Immature natural killer cell (primary cell): ENCODE measurements around the gene TSSC4. TPM values are rescaled to one million over a fixed set of nuclear protein-coding genes. Genes with fewer than 3 reads are reported as not detected.
A peak's percentile ranks its signal among the peaks of the same experiment; 100 is the strongest.

Experiments
- DNase-seq, 3 donors: peaks; one replicate each; pipeline ENCODE4 v3.0.0; 2022; ENCODE audit warnings: mixed read lengths in 1 of 3
- H3K27ac Mint-ChIP-seq, 6 donors: one replicate each; pipeline ENCODE4 v1.8.0; 2020; ENCODE audit warnings: mixed read lengths in 6 of 6, mild to moderate bottlenecking in 5 of 6, inconsistent platforms in 4 of 6, moderate library complexity in 3 of 6
- H3K27me3 Mint-ChIP-seq, 3 donors: one replicate each; pipeline ENCODE4 v1.8.0; 2020 to 2021; ENCODE audit warnings: low read depth in 3 of 3, mild to moderate bottlenecking in 3 of 3, mixed read lengths in 3 of 3, moderate library complexity in 3 of 3, inconsistent platforms in 1 of 3
- H3K36me3 Mint-ChIP-seq, 3 donors: one replicate each; pipeline ENCODE4 v1.8.0; 2020; ENCODE audit warnings: mixed read lengths in 3 of 3, inconsistent platforms in 2 of 3, mild to moderate bottlenecking in 2 of 3
- H3K4me1 Mint-ChIP-seq, 2 donors: one replicate each; pipeline ENCODE4 v1.8.0; 2020; ENCODE audit warnings: inconsistent platforms in 2 of 2, mild to moderate bottlenecking in 2 of 2, mixed read lengths in 2 of 2, moderate library complexity in 1 of 2
- H3K4me3 Mint-ChIP-seq, 5 donors: one replicate each; pipeline ENCODE4 v1.8.0; 2020; ENCODE audit warnings: mild to moderate bottlenecking in 5 of 5, mixed read lengths in 5 of 5, inconsistent platforms in 3 of 5, moderate library complexity in 3 of 5
- H3K9me3 Mint-ChIP-seq, 6 donors: one replicate each; pipeline ENCODE4 v1.8.0; 2020; ENCODE audit warnings: mild to moderate bottlenecking in 6 of 6, mixed read lengths in 6 of 6, inconsistent platforms in 4 of 6, moderate library complexity in 3 of 6
- polyA plus RNA-seq, 3 donors: library from polyadenylated mRNA; unstranded; fragments of 300-500 nt; fragmentation: Illumina TruSeq; gene quantifications; one replicate each; pipeline ENCODE4 v1.2.3, GENCODE V29; 2021

The TSSC4 gene
- polyA plus RNA-seq, 3 donors from 2014 or later: 87.7 to 111 (median 108) TPM

DNA sequence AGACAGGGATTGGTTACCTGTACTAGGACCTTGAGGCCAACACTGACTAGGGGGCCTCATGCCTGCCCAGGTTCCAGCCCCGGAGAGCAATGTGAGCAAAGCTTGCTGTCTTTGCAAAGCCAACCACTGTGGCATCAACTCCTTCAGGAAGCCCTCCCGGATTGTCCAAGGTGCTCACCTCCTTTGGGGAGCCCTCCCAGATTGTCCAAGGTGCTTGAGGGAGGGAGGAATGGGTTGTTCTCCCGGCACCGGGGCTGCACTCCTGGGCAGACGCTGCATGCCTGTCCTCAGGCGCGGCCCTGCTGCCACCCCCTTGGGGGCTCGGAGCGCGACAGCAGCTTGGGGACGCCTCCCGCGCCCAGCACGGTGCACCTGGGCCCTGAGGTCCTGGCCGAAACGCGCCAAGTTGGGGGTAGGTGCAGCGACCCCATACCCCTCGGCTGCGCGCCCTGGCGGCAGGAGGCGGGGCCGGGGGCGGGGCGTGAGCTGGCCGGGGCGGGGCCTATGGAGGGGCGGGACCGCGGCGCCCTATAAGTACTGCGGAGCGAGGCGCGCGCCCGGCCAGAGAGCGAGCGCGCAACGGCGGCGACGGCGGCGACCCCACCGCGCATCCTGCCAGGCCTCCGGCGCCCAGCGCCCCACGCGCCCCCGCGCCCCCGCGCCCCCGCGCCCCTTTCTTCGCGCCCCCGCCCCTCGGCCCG is 23.6 kb upstream of the TSSC4 start, which contains the start of gene CD81:
CD81 (plus strand) TSS at position 560 of the 701 bp plus-strand sequence. CDS start 240 bp downstream, outside the sequence.
- peak; percentile 54 to 70 (median 68) for DNase-seq
- Mint-ChIP-seq H3K27me3 (peaks cover 5 to 16% (median 11%) of the 10 kb centered on the region in 3 donors), H3K4me1 (peaks cover 30 to 40% of the 10 kb centered on the region in 2 donors), H3K27ac (peak within 1 kb of the TSS; percentile 70 to 93 (median 84)), H3K36me3 (no peaks in the 10 kb centered on the region), H3K4me3 (peak within 1 kb of the TSS; percentile 81 to 85 (median 85)), H3K9me3 (no peaks in the 10 kb centered on the region)

GRCh38 chr11:2377511-2378443 is 22.8 kb upstream of the TSSC4 start:
- Mint-ChIP-seq H3K27ac (peak overlapping the region; percentile 70 to 93 (median 84)), H3K4me3 (peak overlapping the region; percentile 81 to 85 (median 85)), H3K9me3 (no peaks in the 10 kb centered on the region), H3K27me3 (peaks cover 5 to 16% (median 11%) of the 10 kb centered on the region in 3 donors), H3K36me3 (no peaks in the 10 kb centered on the region), H3K4me1 (peaks cover 31 to 48% of the 10 kb centered on the region in 2 donors)
- peak in 2 of 3 donors; percentile 48 to 57 for DNase-seq

DNA sequence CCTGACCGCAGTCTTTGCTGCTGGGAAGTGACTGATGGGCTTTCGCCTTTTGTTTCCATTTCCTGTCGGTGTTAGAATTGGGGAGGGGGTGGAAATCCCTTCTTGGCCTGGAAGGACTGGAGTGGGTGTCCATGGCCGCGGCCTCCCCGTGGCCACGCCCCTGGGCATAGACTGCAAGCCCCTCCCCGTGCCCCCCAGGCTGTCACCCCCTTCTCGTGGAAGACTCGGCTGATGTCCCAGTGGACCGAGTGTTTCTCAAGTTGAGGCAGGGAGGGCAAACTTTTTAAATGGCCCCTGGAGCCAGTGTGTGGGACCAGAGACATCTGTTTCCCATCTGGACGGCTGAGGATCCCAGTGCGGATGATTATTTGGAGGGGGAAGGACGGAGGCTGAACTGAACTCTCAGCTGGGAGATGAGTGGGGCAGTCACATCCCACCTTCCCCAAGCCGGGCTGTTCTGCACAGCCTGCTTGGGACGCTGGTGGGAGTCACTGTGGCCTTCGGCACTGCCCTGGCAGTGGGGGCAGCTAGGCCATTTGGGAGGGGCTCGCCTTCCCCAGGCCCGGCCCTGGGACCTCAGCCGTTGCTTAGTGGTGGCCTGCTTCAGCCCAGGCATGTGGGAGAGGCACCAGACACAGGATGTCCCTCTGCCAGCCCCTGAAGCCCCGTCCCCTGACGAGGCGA is 21.9 kb upstream of the TSSC4 start:
- Mint-ChIP-seq H3K4me1 (peaks cover 36 to 55% of the 10 kb centered on the region in 2 donors), H3K9me3 (no peaks in the 10 kb centered on the region), H3K27ac (peak overlapping the region; percentile 70 to 93 (median 84)), H3K4me3 (peak overlapping the region; percentile 81 to 85 (median 85)), H3K27me3 (peaks cover 7 to 18% (median 13%) of the 10 kb centered on the region in 3 donors), H3K36me3 (no peaks in the 10 kb centered on the region)
- no peak for DNase-seq

GRCh38 chr11:2379466-2380174 is 20.9 kb upstream of the TSSC4 start:
- no peak for DNase-seq
- Mint-ChIP-seq H3K36me3 (no peaks in the 10 kb centered on the region), H3K27me3 (peaks cover 7 to 18% (median 16%) of the 10 kb centered on the region in 3 donors), H3K4me3 (peak overlapping the region; percentile 62 to 85 (median 83)), H3K4me1 (peaks cover 44 to 61% of the 10 kb centered on the region in 2 donors), H3K27ac (peak overlapping the region; percentile 81 to 98 (median 88)), H3K9me3 (no peaks in the 10 kb centered on the region)

DNA sequence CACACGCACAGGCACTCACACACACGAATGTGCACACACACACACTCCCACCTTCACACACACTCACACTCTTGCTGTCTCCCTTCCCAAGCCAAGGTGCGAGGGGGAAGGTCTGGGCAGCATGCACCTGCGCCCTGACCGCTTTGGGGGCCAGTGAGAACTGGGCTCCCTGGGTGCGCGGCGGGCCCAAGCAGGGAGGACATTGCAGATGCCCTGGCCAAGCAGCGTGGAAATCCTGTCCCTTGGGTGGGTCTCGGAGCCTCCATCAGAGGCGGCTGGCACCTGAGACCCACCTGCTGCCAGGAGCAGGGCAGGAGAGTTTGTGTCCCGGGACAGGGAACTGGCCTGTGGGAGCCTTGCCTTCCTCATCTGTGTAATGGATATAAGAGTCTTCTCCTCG is 20.2 kb upstream of the TSSC4 start:
- no peak for DNase-seq
- Mint-ChIP-seq H3K36me3 (no peaks in the 10 kb centered on the region), H3K27me3 (peaks cover 7 to 20% (median 16%) of the 10 kb centered on the region in 3 donors), H3K27ac (peak overlapping the region; percentile 86 to 98 (median 92)), H3K9me3 (no peaks in the 10 kb centered on the region), H3K4me3 (peak overlapping the region; percentile 79 to 85 (median 83)), H3K4me1 (peaks cover 52 to 69% of the 10 kb centered on the region in 2 donors)

- Mint-ChIP-seq H3K9me3 (no peaks in the 10 kb centered on the region), H3K27ac (peak overlapping the region; percentile 86 to 98 (median 92)), H3K27me3 (peaks cover 7 to 16% (median 13%) of the 10 kb centered on the region in 3 donors), H3K4me3 (peak overlapping the region; percentile 71 to 85 (median 83)), H3K36me3 (no peaks in the 10 kb centered on the region), H3K4me1 (peaks cover 57 to 73% of the 10 kb centered on the region in 2 donors)
- DNase-seq: peak; percentile 69 to 76 (median 75)
These were observed 19.7 kb upstream of the TSSC4 start for GRCh38 chr11:2380807-2381350.

DNA sequence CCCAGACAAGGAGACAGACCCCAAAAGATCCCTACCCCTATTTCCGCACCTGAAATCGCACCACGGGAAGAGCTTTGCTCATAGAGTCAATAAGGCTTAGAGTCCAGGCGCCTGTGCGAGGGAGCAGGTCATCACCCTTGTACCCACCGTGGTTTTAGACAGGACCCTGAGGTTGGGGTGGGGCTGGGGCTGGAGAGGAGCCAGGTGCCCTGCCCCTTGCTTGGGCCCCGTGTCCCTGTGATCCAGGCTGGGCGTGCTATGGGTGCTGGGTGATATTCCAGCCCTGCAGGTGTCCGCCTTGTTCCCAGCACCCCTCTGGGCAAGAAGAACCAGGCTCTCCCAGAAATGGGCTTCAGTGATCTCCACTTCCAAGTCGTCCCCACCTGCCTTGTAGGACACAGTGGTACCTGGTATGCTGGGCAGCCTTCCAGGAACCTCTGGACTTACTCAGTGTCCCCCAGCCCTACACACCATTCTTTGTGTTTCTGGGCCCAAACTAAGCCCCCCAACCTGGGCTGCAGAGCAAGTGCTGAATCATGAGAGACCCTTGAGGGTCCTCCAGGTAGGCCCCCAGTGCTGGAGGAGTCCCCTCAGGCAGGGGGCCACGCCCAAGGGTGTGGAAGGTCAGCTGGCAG is 18.9 kb upstream of the TSSC4 start:
- H3K36me3 Mint-ChIP-seq: no peaks in the 10 kb centered on the region
- H3K27ac Mint-ChIP-seq: peak overlapping the region; percentile 86 to 98 (median 92)
- no peaks in the 10 kb centered on the region for H3K9me3 Mint-ChIP-seq
- H3K4me3 Mint-ChIP-seq: peak overlapping the region; percentile 71 to 85 (median 83)
- peaks cover 62 to 77% of the 10 kb centered on the region in 2 donors for H3K4me1 Mint-ChIP-seq
- DNase-seq: no peak
- peaks cover 7 to 16% (median 13%) of the 10 kb centered on the region in 3 donors for H3K27me3 Mint-ChIP-seq

DNA sequence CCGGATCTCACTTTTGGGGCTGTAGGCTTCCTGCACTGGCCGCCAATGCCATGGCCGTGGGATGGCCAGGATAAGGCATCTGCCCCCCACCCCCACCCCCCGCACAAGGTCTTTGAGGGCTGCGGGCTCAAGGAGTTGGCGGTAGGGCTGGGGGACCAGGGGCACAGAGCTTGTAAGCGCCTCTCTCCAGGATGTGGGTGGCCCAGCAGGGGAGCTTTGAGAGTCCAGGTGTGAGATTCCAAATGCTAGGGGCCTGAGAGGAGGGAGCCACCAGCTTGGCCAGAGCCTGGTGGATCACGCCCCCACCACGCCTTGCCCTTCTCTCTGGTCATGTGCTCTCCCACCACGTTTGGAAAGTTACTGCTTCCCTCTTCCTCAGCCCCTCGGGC is 18.4 kb upstream of the TSSC4 start:
- Mint-ChIP-seq H3K27me3 (peaks cover 7 to 16% (median 13%) of the 10 kb centered on the region in 3 donors), H3K4me3 (peak overlapping the region in 1 of 5 donors; percentile 30), H3K27ac (peak overlapping the region in 5 of 6 donors; percentile 68 to 98 (median 86)), H3K9me3 (no peaks in the 10 kb centered on the region), H3K36me3 (no peaks in the 10 kb centered on the region), H3K4me1 (peaks cover 67 to 82% of the 10 kb centered on the region in 2 donors)
- DNase-seq: no peak

- H3K4me1 Mint-ChIP-seq: peaks cover 75 to 89% of the 10 kb centered on the region in 2 donors
- DNase-seq: no peak
- peak overlapping the region; percentile 60 to 93 (median 81) for H3K27ac Mint-ChIP-seq
- no peaks in the 10 kb centered on the region for H3K36me3 Mint-ChIP-seq
- no peaks in the 10 kb centered on the region for H3K9me3 Mint-ChIP-seq
- H3K4me3 Mint-ChIP-seq: peak overlapping the region in 3 of 5 donors; percentile 32 to 41 (median 38)
- H3K27me3 Mint-ChIP-seq: peaks cover 5 to 19% (median 17%) of the 10 kb centered on the region in 3 donors
These were observed 17.4 kb upstream of the TSSC4 start for GRCh38 chr11:2382936-2383851.

DNA sequence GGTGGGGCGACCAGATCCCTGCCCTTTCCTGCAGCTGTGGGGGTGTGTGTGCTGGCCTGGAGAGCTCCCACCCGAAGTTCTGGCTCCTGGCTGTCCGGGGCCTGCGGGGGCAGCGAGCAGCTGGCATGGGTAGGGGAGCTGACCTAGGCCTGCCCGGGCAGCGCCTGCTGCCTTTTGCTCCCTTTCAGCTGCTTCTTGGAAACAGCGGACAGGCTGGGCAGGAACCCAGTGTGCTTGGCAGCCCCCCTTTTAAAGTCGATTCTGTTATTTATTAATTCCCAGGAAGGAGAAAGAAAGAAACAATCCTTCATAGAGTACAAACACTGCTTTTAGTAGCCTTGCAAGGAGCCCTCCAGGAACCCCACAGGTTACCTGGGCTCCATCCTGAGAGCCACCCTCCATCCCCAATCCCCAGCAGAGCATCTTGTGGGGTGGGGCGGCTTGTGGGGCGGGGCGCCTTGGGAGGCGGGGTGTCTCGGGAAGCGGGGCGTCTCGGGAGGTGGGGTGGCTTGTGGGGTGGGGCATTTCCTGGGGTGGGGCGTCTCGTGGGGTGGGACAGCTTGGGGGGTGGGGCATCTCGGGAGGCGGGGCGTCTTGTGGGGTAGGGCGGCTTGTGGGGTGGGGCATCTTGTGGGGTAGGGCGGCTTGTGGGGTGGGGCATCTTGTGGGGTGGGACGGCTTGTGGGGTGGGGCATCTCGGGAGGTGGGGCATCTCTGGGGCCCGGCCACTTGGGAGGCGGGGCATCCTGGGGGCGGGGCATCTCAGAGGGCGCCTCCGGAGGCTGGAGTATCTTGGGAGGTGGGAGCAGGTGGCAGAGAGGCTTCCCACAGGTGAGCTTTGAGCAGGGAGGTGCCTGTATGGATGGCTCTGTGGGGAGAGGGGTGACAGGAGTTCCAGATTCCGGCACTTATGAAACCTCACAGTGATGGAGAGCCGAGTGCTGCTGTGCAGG is 16.4 kb upstream of the TSSC4 start:
- peak overlapping the region in 4 of 5 donors; percentile 42 to 93 (median 60) for H3K4me3 Mint-ChIP-seq
- no peaks in the 10 kb centered on the region for H3K36me3 Mint-ChIP-seq
- peaks cover 73 to 87% of the 10 kb centered on the region in 2 donors for H3K4me1 Mint-ChIP-seq
- no peaks in the 10 kb centered on the region for H3K9me3 Mint-ChIP-seq
- H3K27me3 Mint-ChIP-seq: peaks cover 6 to 20% (median 14%) of the 10 kb centered on the region in 3 donors
- peak overlapping the region; percentile 64 to 96 (median 92) for H3K27ac Mint-ChIP-seq
- no peak for DNase-seq
